G401 (cell line): ENCODE results near the gene DDX5. TPM values are rescaled to one million over a fixed set of nuclear protein-coding genes. Genes with fewer than 3 reads are reported as not detected.
"Not testable (repeated sequence)": the region's sequence is repeated elsewhere in the genome, so short reads cannot be mapped to it uniquely, and the experiment has no call there.

Source experiments
- DNase-seq: peaks from one replicate; pipeline ENCODE4 v3.0.0-alpha.2; 2015; ENCODE audit warnings: low spot score
- in situ Hi-C: cut with HindIII; loops from 2 replicates; pipeline ENCODE4 v1.10.0; 2016; ENCODE audit warnings: low sequenced_read_pairs, mixed read lengths
- total RNA-seq: library from RNA; depleted of rRNA; stranded (reverse); fragments of >200 nt; shearing (Covaris generic); gene quantifications from 2 replicates; pipeline ENCODE4 v1.2.3, GENCODE V29; 2014

Gene DDX5
- total RNA-seq, 1 experiment from 2014 or later = 498 TPM

GRCh38 chr17:64496786-64497564 lies 9.1 kb downstream of the DDX5 start, which contains the start of gene POLG2:
Gene POLG2 (minus strand): TSS chr17:64497054. CDS start chr17:64496968, 86 bp downstream.
- in situ Hi-C loops = no loop called here
- peak; percentile 92 for DNase-seq

GRCh38 chr17:64496348-64496785 lies 9.7 kb downstream of the DDX5 start:
- in situ Hi-C loops = no loop called here
- no peak for DNase-seq

DNA sequence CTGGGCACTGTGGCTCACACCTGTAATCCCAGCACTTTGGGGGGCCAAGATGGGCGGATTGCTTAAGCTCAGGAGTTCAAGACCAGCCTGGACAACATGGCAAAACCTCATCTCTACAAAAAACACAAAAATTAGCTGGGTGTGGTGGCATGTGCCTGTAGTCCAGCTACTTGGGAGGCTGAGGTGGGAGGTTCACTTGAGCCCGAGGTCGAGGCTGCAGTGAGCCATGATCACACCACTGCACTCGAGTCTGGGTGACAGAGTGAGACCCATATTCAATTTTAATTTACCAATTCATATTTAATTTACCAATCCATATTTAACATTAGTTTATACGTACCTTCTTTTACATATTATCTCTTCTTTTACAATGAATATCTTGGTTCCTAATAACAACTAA lies 10.8 kb downstream of the DDX5 start:
- in situ Hi-C loops = not testable (repeated sequence)

GRCh38 chr17:64494121-64494520 lies 12.0 kb downstream of the DDX5 start:
- in situ Hi-C loops = no loop called here
- no peak for DNase-seq

More for the DNA sequence above, 10.8 kb downstream of the DDX5 start:
- not testable (repeated sequence) for DNase-seq

DNA sequence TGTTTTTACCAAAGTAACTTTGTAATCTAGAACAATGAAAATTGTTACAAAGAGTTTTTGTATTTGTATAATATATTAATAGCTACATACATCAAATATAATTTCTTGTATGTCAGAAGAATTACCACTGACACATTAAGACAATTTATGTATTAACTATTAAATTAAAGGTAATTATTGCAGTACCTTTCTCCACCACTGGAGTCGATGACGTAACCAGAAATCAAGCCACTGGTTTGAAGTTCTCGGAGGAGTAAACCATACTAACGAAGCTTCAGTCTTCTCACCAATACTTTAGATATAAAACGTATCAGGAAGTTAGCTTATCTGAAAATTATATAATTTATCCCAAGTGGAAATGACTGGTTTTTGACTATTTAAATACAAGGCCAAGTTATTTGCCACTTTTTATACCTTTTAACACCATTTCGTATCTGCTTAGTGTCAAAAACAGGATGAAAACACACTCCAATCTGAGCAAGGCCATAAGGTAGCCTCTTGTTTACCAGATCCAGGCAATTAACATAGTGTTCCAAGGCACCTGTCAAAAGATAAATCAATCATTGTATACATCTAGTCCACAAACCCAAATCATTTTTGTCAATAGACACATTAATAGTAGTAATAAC lies 13.5 kb downstream of the DDX5 start:
- in situ Hi-C loops = no loop called here
- DNase-seq = no peak

DNA sequence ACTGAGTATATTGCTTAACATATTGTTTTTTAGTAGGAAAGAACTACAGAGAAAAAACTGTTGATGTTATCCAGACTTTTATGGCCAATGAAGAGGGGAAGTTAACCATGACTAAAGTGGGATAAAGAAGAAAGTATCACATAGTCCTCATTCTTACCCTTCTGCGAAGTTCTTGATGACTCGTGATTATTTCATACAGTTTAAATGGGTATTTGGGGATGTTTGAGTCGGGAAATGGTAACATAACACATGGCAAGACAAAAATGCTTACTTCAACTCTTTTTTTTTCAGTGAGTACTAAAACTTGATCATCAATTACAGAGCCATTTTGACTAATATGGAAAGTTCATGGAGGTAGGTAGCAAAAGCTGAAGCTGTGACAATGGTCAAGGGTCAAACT lies 14.1 kb downstream of the DDX5 start:
- DNase-seq = no peak
- in situ Hi-C loops = no loop called here

GRCh38 chr17:64491034-64491860 lies 14.8 kb downstream of the DDX5 start:
- no peak for DNase-seq
- in situ Hi-C loops = no loop called here

GRCh38 chr17:64488301-64488700 lies 17.8 kb downstream of the DDX5 start:
- in situ Hi-C loops = no loop called here
- DNase-seq = no peak

GRCh38 chr17:64484380-64484779 lies 21.7 kb downstream of the DDX5 start:
- in situ Hi-C loops = no loop called here
- DNase-seq = no peak

DNA sequence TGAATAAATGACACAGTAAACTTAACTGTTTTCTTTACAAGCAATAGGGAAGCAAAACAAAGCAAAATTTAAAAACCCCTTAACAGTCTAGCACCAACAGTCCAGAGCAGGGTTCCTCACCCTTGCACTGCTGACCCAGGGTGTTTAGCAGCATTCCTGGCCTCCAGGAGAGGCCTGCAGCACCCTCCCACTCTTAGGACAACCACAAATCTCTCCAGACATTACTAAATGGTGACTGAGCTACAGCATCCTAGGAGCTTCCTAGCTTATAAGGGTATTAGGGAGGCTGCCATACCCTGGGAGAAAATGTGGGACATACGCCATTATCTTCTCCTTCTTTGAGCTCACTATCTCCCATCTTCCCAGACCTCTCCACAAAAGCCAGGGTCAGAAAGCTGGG lies 25.1 kb downstream of the DDX5 start:
- in situ Hi-C loops = no loop called here

GRCh38 chr17:64477849-64478248 lies 28.2 kb downstream of the DDX5 start:
- in situ Hi-C loops = no loop called here
- no peak for DNase-seq

More for the DNA sequence above, 25.1 kb downstream of the DDX5 start:
- DNase-seq = no peak

- in situ Hi-C loops = no loop called here
- DNase-seq = no peak
Measured at GRCh38 chr17:64472564-64472963, 33.5 kb downstream of the DDX5 start.

DNA sequence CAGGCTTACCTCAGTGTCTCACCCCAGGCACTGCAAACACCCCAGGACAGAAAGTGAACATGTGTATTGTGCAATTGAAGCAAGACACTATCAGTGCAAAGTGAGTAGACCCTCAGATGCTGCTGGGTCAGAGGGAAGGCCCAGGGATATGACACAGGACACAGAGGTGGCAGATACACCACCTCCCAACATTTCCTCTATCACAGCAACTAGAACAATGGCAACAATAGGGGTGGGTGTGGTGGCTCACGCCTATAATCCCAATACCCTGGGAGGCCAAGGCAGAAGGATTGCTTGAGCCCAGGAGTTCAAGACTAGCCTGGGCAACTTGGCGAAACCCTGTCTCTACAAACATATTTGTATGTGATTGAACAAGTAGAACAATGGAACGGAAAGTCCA lies 34.6 kb downstream of the DDX5 start:
- in situ Hi-C loops = no loop called here
- DNase-seq = no peak

- no peak for DNase-seq
- in situ Hi-C loops = no loop called here
Measured at GRCh38 chr17:64470625-64471024, 35.5 kb downstream of the DDX5 start.

GRCh38 chr17:64466834-64467233 lies 39.3 kb downstream of the DDX5 start:
- DNase-seq, in situ Hi-C loops: not testable (repeated sequence)

DNA sequence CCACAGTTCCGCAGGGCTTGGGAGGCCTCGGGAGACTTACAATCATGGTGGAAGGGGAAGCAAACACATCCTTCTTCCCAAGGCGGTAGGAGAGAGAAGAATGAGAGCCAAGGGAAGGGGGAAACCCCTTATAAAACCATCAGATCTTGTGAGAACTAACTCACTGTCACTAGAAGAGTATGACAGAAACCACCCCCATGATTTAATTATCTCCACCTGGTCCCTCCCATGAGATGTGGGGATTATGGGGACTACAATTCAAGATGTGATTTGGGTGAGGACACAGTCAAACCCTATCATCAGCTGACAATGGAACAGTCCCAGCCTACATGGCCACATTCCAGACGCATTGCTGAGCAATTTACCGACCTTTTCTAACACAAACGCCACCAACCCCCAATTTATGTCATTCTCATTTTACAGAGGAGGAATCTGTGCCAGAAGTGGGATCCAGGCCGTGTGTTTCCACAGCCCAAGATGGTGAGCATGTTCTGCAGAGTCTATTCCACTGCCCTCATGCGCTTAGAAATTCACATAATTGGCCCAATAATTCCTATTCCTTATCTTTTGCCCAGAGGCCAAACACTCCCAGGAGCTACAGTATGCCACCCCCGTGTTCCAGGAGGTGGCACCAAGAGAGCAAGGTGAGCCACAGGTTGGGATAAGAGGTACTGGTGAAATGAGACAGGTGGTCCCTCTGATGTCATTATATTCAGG lies 39.9 kb downstream of the DDX5 start:
- DNase-seq = no peak
- in situ Hi-C loops = no loop called here

GRCh38 chr17:64461788-64462187 lies 44.3 kb downstream of the DDX5 start:
- DNase-seq = no peak
- in situ Hi-C loops = no loop called here

DNA sequence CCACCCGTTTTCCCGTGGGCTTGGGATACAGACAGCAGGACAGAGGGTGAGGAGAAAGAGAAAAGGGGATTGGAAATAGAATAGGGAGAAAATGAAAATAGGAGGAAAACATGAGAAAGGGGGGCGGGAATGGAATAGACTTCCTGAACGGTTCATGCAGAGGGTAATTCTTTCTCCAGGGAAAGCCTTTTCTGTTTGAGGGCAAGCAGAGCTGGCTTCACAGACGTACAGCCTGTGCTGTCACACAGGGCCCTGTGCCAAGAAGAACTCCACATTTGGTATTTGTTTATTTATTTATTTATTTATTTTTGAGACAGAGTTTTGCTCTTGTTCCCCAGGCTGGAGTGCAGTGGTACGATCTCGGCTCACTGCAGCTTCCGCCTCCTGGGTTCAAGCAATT lies 45.1 kb downstream of the DDX5 start:
- DNase-seq = no peak
- in situ Hi-C loops = no loop called here

DNA sequence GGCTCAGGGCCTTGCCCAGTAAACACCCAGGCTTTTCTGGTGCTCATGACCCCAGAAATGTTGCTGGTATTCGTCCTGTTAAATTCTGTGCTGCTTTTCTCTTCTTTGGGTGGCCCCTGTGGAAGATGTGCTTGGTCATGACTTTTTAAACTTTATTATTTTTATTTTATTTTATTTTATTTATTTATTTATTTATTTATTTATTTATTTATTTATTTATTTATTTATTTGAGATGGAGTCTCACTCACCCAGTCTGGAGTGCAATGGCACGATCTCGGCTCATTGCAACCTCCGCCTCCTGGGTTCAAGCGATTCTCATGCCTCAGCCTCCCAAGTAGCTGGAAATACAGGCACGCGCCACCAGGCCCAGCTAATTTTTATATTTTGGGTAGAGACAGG lies 46.3 kb downstream of the DDX5 start:
- DNase-seq, in situ Hi-C loops: not testable (repeated sequence)
